ENCODE results near the gene KDM6A.

DNA sequence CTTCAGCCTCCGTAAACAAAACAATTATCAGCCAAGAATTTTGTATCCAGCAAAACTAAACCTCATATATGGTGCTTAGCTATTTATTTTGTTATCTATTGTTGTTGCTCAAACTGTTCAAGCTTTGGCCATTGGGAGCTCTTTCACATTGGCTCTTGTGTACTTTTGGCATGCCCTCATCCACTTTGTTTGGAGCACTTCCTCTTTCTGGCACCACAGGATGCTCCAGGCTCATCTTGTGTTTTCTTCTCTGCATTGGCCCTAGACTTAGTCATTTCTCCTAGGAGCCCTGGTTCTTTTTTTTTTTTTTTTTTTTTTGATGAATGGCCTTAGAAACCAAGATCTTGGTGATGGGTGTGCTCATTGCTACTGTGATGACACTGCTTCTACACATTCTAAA is 253.2 kb downstream of the KDM6A start:
- TF ChIP-seq, protein P1, sequence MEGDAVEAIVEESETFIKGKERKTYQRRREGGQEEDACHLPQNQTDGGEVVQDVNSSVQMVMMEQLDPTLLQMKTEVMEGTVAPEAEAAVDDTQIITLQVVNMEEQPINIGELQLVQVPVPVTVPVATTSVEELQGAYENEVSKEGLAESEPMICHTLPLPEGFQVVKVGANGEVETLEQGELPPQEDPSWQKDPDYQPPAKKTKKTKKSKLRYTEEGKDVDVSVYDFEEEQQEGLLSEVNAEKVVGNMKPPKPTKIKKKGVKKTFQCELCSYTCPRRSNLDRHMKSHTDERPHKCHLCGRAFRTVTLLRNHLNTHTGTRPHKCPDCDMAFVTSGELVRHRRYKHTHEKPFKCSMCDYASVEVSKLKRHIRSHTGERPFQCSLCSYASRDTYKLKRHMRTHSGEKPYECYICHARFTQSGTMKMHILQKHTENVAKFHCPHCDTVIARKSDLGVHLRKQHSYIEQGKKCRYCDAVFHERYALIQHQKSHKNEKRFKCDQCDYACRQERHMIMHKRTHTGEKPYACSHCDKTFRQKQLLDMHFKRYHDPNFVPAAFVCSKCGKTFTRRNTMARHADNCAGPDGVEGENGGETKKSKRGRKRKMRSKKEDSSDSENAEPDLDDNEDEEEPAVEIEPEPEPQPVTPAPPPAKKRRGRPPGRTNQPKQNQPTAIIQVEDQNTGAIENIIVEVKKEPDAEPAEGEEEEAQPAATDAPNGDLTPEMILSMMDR (conservative IDR thresholded peaks at IDR 0.05 in 1 of 2, IDR thresholded peaks at IDR 0.05 in 1 of 2; ENCODE audit: low read depth in 1 of 2, low read length in 2 of 2) = no peak
- no peak for TF ChIP-seq EZH2 (IDR thresholded peaks at IDR 0.05; ENCODE audit: low read length, missing control alignments)
